VCaP (cell line): Measurements from ENCODE around the gene PIP4K2A.

Experiments used
- H3K27ac ChIP-seq: fragments of 450-650 bp; 2 replicates; pipeline ENCODE4 v1.5.1; 2017
- TF ChIP-seq, protein P1 (sequence below): fragments of 450-650 bp; conservative IDR thresholded peaks from 2 replicates; pipeline ENCODE4 v1.5.1; 2017; ENCODE audit warnings: mild to moderate bottlenecking, moderate library complexity

Gene PIP4K2A

DNA sequence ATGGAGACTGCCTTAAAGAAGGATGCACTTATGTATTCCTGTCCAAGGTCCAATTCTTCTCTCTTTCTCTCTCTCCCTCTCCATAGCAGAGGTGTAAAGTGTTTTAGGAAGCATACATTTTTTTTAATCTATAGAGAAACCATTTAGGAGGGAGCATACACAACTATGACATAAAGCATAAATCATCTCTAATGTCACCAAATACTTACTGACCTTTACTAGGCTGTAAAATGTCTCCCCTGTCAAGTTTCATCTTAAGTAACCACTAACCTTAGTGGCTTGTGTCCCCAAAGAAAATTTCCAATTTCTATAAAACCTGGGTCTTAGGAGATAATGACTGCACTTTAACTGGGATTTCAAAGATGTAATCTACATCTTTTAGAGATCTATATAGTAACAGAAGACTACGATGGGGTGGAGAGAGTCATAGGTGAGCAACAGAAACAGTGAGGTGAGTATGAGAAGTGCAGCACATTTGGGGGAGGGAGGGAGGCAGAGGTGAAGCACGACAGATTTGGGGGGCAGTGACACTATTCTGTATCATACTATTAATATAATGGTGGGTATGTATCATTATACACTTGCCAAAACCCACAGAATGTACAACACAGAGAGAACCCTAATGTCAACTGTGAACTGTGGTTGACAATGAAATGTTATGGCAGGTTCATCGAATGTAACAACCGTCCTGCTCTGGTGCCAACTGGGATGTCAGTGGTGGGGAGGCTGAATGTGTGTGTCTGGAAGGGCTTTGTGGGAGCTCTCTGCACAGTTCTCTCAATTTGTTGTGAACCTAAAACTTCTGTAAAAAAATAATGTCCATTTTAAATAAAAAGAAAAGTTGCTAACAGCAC lies 79.5 kb downstream of the PIP4K2A start:
- TF ChIP-seq, protein P1, sequence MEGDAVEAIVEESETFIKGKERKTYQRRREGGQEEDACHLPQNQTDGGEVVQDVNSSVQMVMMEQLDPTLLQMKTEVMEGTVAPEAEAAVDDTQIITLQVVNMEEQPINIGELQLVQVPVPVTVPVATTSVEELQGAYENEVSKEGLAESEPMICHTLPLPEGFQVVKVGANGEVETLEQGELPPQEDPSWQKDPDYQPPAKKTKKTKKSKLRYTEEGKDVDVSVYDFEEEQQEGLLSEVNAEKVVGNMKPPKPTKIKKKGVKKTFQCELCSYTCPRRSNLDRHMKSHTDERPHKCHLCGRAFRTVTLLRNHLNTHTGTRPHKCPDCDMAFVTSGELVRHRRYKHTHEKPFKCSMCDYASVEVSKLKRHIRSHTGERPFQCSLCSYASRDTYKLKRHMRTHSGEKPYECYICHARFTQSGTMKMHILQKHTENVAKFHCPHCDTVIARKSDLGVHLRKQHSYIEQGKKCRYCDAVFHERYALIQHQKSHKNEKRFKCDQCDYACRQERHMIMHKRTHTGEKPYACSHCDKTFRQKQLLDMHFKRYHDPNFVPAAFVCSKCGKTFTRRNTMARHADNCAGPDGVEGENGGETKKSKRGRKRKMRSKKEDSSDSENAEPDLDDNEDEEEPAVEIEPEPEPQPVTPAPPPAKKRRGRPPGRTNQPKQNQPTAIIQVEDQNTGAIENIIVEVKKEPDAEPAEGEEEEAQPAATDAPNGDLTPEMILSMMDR: no peak
- no peak overlapping the region for H3K27ac ChIP-seq

- peak overlapping the region; percentile 66 for H3K27ac ChIP-seq
Measured at GRCh38 chr10:22634093-22634492, 80.3 kb downstream of the PIP4K2A start.

DNA sequence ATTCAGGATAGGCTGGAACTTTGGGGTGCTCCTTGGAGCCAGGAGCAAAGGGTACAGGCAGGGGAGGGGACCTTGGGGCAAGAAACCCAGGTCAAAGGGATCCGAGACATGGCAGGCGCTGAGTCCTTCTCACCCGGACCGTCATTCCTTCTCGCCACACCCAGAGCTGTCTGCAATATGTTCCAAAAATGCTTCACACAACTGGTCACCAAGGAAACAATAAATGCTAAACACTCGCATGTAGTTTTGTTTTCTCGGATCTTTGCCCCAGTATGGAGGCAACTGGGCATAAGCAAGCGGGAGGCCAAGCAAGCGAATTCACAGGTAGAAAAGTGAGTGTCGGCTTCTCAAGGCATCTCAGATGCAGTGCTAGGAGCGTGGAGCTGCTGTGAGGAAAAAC lies 80.8 kb downstream of the PIP4K2A start:
- H3K27ac ChIP-seq: peak overlapping the region; percentile 66
- TF ChIP-seq, protein P1: no peak

More at GRCh38 chr10:22634093-22634492, 80.3 kb downstream of the PIP4K2A start:
- TF ChIP-seq, protein P1: no peak

DNA sequence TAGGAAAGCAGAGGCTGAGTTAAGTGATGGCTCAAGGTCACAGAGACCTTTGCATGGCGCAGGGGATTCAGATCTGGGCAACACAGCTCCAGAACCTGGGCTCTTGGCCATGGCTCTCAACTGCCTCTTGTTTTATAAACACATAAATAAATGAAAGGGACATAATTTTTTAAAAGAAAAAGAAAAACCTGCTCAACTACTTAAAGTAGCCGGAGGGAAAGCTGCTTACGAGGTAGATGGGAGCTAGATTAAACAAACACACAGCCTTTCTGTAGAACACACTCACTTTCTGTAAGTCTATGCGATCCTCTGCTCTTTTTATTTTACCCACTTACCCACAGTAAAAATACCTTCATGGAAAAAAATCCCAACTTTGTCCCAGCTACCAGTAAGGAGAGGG lies 81.3 kb downstream of the PIP4K2A start:
- peak overlapping the region; percentile 66 for H3K27ac ChIP-seq
- TF ChIP-seq, protein P1: no peak

DNA sequence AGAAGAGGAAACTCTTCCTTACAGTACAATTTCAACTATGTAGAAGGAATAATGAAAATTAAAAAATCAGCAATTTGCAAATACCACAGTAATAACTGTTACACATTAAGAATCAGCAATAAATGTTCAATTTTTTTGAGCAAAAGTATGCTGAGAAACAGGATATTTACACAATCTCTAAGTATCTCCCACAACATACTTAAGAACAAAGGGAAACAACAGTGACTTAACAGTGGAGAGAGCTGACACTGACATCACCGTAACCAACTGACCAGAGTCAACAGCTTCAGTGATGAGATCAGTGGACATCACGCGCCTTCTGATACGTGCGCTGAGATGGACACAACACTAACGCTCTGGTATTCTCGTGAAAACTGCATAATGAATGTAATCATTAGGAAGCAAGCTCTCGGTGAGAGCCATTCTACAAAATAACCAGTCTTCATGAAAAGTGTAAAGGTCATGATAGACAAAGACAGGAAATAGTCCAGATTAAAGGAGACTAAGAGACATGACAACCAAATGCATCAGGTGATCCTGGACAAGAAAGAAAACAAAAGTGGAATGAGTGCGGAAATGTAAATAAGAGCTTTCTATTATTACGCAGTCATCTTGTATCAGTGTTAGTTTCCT lies 82.6 kb downstream of the PIP4K2A start:
- TF ChIP-seq, protein P1: no peak

GRCh38 chr10:22631185-22631584 lies 83.2 kb downstream of the PIP4K2A start:
- no peak overlapping the region for H3K27ac ChIP-seq
- TF ChIP-seq, protein P1: no peak

More for the DNA sequence above, 82.6 kb downstream of the PIP4K2A start:
- H3K27ac ChIP-seq: no peak overlapping the region
